HG03469 (cell line): ENCODE data around the gene MTCL1.

Experiments
- ATAC-seq: cut with Tn5 transposase; IDR thresholded peaks from one replicate; pipeline ENCODE4 v1.9.1; 2021; ENCODE audit warnings: mild to moderate bottlenecking, moderate library complexity, moderate number of reproducible peaks; ENCODE audit not compliant: unreplicated experiment

Gene MTCL1

DNA sequence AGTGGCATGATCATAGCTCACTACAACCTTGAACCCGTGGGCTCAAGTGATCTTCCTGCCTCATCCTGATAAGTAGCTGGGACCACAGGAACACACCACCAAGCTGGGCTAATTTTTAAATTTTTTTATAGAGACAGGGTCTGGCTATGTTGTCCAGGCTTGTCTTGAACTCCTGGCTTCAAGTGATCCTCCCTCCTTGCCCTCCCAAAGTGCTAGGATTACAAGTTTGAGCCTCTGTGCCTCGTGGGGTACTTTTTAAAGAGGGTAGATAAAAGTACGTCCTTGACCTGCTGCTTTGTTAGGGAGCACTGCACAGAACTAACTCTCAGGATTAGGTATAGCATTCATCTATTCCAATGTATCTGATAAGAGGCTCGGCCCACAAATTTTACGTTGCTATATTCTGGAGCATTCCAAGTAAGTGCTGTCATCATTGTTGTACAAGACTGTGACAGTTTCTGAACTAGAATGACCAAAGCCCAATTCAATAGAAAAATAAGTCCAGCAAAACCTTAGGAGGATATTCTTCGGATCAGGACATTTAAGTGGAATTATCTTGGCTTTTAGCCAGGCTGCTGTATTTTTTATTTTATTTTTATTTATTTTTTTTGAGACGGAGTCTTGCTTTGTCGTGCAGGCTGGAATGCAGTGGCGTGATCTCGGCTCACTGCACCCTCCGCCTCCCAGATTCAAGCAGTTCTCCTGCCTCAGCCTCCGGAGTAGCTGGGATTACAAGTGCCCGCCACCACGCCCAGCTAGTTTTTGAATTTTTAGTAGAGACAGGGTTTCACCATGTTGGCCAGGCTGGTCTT, 4.1 kb downstream of the MTCL1 start:
- ATAC-seq: no peak

- no peak for ATAC-seq
Observed at GRCh38 chr18:8711736-8712135, 6.4 kb downstream of the MTCL1 start.

DNA sequence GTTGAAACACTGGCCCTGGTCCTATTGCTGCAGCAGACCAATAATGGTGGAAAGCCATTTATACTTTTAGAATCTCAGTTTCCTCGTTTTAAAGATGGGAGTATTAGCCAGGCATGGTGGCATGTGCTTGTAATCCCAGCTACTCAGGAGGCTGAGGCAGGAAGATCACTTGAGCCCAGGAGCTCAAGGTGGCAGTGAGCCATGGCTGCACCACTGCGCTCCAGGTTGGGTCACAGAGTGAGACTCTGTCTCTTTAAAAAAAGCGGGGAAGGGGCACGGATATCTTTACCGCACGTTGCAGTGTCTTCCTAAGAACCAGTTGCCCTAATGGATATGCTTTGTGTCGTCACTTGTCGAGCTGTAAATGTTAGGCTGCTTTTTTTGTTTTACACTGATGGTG, 8.3 kb downstream of the MTCL1 start:
- ATAC-seq: no peak

GRCh38 chr18:8715599-8715998, 10.2 kb downstream of the MTCL1 start:
- ATAC-seq: no peak

GRCh38 chr18:8717011-8717770, 11.8 kb downstream of the MTCL1 start:
- ATAC-seq: no peak

DNA sequence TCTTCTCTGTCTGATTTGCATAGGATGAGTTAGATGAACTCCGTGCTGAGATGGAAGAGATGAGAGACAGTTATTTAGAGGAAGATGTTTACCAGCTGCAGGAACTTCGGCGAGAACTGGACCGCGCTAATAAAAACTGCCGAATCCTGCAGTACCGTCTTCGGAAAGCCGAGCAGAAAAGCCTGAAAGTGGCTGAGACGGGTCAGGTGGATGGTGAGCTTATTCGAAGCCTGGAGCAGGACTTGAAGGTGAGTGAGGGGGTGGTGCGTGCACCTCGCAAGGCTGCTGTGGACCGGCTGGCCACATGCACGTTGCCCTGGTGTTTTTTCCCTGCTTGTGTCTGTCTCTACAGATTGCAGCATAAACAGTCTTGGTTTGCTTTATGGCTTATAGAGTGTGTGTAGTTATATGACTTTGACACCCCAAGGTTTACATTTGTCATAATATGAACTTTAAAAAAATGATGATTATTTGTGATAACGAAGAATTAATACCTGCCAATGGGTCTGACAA, 13.1 kb downstream of the MTCL1 start:
- no peak for ATAC-seq

GRCh38 chr18:8719192-8719591, 13.8 kb downstream of the MTCL1 start:
- no peak for ATAC-seq

- no peak for ATAC-seq
Observed at GRCh38 chr18:8720141-8720540, 14.8 kb downstream of the MTCL1 start.

- no peak for ATAC-seq
Observed at GRCh38 chr18:8721094-8721669, 15.8 kb downstream of the MTCL1 start.

DNA sequence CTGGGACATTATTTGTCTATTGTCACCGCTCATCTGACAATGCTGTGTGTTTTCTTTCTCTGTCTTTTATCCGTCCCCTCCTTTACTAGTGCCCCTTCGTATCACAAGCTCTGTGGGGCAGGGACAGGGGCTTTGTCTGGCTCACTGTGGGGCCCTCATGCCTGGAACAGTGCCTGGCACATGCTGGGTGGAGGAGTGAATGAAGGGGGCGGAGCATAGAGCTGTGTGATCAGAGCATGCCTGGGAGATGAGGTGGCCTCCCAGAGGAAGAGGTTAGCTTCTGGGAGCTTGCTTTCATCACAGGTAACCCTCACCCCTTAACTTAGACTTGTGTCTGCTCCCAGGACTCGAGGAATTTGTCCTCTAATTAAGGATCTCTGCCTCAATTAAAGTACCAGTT, 16.4 kb downstream of the MTCL1 start:
- ATAC-seq: no peak

GRCh38 chr18:8722946-8723820, 17.8 kb downstream of the MTCL1 start:
- ATAC-seq: no peak

GRCh38 chr18:8724452-8724851, 19.1 kb downstream of the MTCL1 start:
- ATAC-seq: no peak

GRCh38 chr18:8726281-8726680, 20.9 kb downstream of the MTCL1 start:
- no peak for ATAC-seq

- no peak for ATAC-seq
Observed at GRCh38 chr18:8726963-8727705, 21.8 kb downstream of the MTCL1 start.

DNA sequence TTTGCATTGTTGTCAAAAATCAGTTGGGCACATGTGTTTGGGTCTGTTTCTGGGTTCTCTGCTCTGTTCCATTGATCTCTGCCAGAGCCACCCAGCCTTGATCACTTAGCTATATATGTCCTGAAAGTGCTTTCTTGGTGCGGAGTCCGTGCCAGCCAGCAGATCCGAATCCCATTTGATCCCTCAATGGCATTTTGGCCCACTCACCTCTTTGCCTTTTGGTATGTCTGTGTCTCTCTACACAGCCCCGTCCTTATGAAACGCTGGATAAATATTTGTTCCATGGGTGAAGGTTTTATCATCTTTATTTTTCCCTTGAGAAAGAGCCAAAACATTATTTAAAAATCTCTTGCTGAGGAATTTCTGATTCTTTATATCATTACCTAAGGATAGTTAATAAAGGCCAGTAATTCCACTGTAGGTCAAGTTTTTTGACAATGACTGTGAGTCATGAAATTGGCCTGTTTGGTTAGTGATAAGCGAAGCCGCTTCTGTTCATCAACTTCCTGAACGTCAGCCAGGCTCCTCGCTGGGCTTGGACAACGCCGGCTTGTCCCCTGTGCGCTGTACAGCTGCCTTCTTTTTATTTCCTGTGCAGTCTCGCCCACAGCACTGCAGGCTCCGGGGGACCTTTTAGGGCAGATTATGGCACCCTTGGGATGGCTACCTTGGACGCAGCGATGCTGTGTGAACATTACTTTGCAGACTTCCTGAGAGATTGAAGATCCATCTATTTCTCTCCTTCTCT, 24.9 kb downstream of the MTCL1 start:
- ATAC-seq: no peak

DNA sequence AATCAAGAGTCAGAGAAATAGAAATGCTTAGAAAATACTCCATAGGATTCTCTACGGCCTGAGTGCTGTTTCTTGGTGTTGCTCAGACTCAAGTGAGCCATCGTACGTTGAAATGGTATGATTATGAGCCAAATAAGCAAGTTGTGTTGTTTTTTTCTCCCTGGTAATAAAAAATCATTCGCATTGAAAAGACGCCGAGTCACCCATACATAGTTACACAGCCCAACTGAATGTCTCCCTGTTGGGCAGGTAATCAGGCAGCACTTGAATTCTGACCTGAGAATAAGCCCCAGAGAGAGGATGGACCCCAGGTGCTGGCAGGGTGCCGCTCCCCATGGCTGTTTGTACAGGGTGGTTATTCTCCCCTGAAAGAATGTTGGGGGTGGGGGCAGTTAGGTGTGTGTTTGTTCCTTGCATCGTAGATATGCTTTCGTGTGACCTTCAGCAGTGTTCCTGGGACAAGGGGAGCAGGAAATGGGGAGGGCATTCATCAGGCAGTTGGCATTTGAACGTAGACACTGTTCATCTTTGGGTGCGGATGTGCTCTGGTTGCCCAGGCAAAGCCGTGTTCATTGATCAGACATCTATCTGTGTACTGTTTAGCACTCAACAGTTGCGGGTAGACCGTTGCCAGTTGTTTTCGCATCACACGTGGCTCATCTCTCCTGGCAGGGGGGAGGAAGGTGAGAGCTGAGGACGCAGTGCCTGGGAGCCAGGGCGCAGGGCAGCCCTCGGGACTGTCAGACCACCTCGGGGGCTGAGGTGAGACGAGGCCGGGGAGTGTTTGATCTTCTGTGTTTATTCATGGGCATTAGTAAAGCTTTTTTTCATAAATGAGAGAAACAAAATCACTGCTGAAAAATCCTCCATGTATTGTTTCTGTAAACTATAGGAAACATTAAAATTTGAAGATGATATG, 27.3 kb downstream of the MTCL1 start:
- no peak for ATAC-seq

GRCh38 chr18:8734496-8734895, 29.1 kb downstream of the MTCL1 start:
- no peak for ATAC-seq

DNA sequence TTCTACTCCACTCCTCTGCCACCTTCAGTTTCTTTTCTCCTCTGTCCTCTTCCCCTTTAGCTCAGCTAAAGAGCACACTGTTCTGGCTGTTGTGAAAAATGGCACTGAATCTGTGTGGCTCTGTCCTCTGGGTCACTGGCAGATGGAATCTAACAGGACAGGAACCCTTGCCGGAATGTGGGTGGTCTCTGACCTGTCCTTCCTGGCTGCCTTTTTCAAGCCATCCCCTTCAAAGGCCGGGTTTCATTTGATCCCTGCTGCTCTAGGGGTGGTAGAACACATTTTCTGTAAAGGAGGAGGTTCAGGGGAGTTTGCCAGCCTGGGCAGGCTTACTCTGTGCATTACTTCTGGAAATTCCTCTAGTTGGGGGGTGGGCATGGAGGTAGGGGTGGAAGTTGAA, 29.9 kb downstream of the MTCL1 start:
- ATAC-seq: no peak
